Stimulated activated CD8-positive, alpha-beta memory T cell treated with anti-CD3 and anti-CD28 coated beads, Interleukin-12 subunit alpha, Interleukin-12 subunit beta, amount 100 ng/mL, for 1 hour (primary cell): Measurements from ENCODE around the gene GEMIN7.

Source experiments
- DNase-seq: peaks from one replicate; pipeline ENCODE4 v3.0.0-alpha.2; 2020; ENCODE audit warnings: low read depth

Gene GEMIN7

DNA sequence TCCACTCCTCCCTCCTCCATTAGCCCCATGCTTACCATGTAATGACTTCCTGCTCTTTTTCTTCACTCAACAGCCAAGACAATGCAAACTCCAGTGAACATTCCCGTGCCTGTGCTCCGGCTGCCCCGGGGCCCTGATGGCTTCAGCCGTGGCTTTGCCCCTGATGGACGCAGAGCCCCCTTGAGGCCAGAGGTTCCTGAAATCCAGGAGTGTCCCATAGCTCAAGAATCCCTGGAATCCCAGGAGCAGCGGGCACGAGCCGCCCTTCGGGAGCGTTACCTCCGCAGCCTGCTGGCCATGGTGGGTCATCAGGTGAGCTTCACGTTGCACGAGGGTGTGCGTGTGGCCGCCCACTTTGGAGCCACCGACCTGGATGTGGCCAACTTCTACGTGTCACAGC lies 11.0 kb downstream of the GEMIN7 start:
- no peak for DNase-seq

DNA sequence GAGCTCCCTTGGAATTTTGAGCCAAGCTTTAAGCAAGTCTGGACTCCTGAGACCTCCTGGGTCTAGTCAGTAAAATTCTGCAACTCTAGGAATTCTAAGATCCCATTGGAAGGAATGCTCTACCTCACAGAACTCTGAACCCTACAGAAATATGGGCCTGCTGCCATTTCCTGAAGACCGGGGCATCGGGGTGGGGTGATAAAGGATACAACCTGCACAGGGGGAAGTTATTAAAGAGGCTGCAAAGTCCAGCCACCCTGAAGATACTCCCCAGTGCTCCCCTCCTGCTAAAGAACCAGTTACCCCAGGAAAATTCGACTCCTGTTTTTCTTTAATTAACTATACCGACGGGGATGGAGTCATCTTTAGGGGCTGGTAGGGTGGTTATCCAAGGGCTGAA lies 11.5 kb downstream of the GEMIN7 start:
- no peak for DNase-seq

GRCh38 chr19:45091031-45091923 lies 12.2 kb downstream of the GEMIN7 start:
- DNase-seq: peak; percentile 95

- peak; percentile 88 for DNase-seq
These were observed 14.0 kb downstream of the GEMIN7 start, which contains the start of gene PPP1R37 for GRCh38 chr19:45092747-45093678. TSS of gene PPP1R37 (plus strand) at chr19:45093179. CDS start at chr19:45093326, 147 bp downstream.

DNA sequence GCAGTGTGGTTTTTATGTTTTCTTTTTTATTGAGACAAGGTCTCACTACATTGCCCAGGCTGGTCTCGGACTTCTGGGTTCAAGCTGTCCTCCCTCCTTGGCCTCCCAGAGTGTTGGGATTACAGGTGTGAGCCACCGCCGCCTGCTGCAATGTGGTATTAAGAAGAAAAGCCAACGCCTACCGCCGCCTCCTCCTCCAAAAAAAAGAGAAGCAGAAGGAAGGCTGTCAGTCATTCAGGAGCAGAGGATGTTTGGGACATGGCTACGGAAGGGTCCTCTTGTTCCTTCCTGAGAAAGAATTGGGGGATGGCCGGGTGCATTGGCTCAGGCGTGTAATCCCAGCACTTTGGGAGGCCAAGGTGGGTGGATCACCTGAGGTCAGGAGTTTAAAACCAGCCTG lies 15.1 kb downstream of the GEMIN7 start:
- no peak for DNase-seq

DNA sequence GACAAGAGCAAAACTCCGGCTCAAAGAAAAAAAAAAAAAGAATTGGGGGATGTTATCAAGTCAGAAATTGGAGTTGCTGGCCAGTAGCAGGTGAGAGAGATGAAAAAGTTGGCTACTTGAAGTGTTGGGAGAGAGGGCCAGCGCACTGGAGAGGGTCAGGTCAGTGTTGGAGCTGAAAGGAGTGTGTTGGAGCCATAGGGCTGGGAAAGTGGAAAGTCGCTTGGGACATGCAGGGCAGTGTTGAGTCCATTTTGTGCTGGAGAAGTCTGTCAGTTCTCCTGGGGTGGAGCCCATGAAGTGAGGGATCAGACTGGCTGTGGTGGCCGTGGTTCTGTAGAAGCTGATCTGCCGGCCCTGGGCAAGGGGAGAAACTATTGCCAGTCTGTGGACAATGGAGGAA lies 15.6 kb downstream of the GEMIN7 start:
- no peak for DNase-seq

DNA sequence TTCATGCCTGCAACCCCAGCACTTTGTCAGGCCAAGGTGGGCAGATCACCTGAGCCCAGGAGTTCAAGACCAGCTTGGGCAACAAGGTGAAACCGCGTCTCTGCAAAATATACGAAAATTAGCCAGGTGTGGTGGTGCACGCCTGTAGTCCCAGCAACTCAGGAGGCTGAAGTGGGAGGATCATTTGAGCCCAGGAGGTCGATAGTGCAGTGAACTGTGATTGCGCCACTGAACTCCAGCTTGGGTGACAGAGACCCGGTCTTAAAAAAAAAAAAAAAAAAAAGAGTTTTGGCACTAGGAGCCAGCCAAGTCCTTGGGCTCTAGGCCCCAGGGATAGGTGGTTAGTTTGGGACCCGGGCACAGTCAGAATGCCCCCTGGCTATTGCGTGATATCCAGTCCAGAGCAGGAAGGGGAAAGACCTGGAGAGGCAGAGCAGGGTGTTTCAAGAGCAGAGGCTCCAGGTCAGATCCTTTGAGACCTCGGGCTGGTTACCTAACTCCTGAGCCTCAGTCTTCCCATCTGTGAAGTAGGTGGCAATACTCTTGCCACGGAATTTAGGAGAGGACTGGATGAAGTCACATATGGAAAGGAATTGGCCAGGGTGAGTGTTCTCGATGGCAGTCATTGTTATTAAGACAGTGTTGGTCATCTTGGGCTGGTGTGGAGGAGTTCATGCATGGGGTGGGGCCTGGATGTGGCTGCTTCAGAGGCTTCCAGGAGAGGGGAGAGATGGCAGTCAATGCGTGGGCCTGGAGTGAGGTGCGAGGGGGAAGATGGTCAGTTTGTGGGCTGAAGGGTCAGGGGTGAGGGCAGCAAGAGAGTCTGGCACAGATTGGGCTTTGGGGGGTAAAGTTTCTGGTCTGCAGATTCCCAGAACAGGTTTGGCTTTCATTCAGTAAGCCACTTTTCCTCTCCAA lies 16.7 kb downstream of the GEMIN7 start:
- DNase-seq: no peak

GRCh38 chr19:45096700-45097099 lies 17.6 kb downstream of the GEMIN7 start:
- DNase-seq: no peak

DNA sequence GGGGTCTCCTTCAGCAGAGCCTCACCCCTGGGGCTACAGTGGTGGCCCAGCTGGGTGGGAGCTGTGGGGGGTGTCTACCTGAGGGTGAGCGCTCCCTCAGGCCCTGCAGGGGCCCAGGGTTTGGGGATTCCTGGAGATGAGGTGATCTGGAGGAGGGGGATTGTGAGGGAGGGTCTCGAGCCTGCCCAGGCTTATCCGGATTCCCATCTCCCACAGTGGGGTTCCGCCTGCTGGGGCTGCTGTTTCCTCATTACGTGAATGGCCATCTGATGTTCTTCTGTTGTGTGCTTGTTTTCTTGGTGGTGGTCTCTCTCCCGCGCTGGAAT lies 18.4 kb downstream of the GEMIN7 start:
- no peak for DNase-seq

DNA sequence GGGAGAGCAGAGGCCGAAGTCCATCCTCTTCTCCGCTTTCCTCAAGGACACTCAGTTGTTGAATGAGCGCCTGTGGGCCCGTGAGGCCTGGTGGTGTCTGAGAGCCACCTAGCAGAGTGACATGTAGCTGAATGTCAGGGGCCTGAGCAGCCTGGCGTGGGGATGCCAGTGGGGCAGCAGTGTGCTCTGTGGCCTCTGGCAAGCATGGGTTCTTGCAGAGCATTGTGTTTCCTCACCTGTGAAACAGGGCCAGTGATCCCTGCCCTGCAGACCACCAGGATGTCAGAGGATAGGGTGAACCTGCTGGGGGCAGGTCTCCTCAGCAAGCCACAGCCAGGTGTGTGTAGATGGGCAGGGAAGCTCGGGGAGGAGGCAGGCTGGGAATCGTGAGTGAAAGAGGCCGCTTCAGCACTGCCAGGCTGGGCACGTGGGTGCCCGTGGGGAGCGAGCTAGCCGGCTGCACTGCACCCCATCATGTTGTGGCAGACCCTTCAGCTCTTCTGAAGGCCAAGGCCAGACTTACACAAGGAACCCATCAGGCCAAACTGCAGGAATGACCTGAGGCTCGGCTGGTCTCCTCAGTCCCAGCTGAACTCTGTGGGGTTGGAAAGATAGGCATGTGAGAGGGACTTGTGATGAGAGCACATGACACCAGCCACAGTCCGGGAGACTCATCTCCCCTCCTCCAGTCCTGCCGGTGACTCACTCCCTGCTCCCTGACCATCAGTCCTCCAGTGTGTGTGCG lies 18.9 kb downstream of the GEMIN7 start:
- no peak for DNase-seq

GRCh38 chr19:45098521-45099466 lies 19.7 kb downstream of the GEMIN7 start:
- DNase-seq: no peak

GRCh38 chr19:45099467-45100191 lies 20.6 kb downstream of the GEMIN7 start:
- no peak for DNase-seq

DNA sequence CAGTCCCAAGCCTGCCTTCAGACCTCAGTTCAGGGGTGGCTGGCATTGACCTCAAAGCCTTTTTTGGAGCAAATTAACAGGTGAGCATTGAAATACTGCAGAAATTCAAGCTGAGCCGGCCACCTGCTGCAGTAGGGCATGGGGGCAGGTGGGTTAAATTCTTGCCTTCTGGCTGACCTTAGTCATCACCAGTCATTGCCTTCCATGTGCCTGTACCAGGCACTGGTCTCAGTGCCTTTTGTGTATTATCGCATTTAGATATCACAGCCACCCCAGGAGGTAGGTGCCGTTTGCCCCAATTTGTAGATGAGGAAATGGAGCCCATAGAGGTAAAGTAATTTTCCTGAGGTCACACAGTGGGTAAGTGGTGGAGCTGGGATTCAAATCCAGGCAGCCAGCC lies 21.1 kb downstream of the GEMIN7 start:
- DNase-seq: no peak

- no peak for DNase-seq
These were observed 21.8 kb downstream of the GEMIN7 start for GRCh38 chr19:45100846-45101252.

DNA sequence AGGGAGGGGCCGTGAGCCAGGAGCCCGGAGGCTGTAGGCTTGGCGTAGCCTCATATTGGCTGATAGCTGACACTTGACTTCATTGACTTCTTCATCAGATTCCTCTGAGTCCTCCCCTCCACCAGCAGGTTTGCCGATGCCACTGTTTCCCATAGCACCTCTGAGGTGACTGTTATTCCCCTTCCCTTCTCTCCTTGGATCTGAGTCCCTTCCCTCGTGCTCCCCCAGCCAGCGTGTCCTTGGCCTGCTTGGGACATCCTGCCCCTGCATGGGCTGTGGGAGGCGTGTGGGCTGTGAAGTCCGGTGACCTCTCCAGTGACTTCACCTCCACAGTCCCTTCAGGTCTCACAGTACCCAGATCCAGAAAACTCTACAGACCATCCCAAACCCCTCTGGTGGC lies 22.7 kb downstream of the GEMIN7 start:
- no peak for DNase-seq

GRCh38 chr19:45102481-45102880 lies 23.4 kb downstream of the GEMIN7 start:
- DNase-seq: no peak

- DNase-seq: no peak
These were observed 24.1 kb downstream of the GEMIN7 start for GRCh38 chr19:45103156-45103507.

- no peak for DNase-seq
These were observed 24.7 kb downstream of the GEMIN7 start for GRCh38 chr19:45103508-45104319.
